Uterus (tissue), 2 donors: ENCODE data around the gene RHEX.

Source experiments
- CTCF ChIP-seq, 4 experiments: fragments of 200-600 bp in 2 of 4; fragments of 450-650 bp in 2 of 4; sonication (generic) in 2 of 4; IDR thresholded peaks; one replicate each; pipeline ENCODE4 v1.5.1; 2016 to 2019; ENCODE audit warnings: antibody characterized with exemption in 4 of 4, mild to moderate bottlenecking in 2 of 4, moderate library complexity in 1 of 4
- POLR2A ChIP-seq, 2 donors: fragments of 450-650 bp; IDR thresholded peaks; one replicate each; pipeline ENCODE4 v1.6.1; 2016; ENCODE audit warnings: antibody characterized with exemption in 2 of 2, mild to moderate bottlenecking in 1 of 2, moderate library complexity in 1 of 2

GRCh38 chr1:206003854-206004800 lies 48.8 kb upstream of the RHEX start:
- TF ChIP-seq POLR2A (IDR thresholded peaks at IDR 0.05) (no peak), CTCF (IDR thresholded peaks at IDR 0.05) (no peak)
